ENCODE data around the gene HEPACAM2. TPM values are rescaled to one million over a fixed set of nuclear protein-coding genes. Genes with fewer than 3 reads are reported as not detected.

HEPACAM2 gene
- total RNA-seq, 1 experiment from 2014 or later = not detected

GRCh38 chr7:93238748-93239147, 12.5 kb upstream of the HEPACAM2 start:
- Mint-ChIP-seq H3K36me3 (ENCODE audit: insufficient read depth in 1 of 3, low read depth in 3 of 3) (no peaks in the 10 kb centered on the region), H3K4me3 (no peak overlapping the region), H3K4me1 (no peaks in the 10 kb centered on the region), H3K27me3 (ENCODE audit: low read depth) (no peaks in the 10 kb centered on the region), H3K27ac (peak overlapping the region in 1 of 3 experiments; percentile 10; a peak in 2 of 7 replicates), H3K9me3 (no peaks in the 10 kb centered on the region)
- Histone ChIP-seq H2BK20ac (ENCODE audit: low read depth, low read length, poor library complexity, severe bottlenecking) (no peak overlapping the region), H2BK120ac (ENCODE audit: low read depth, low read length, poor library complexity, severe bottlenecking) (no peak overlapping the region), H3K9ac (ENCODE audit: extremely low read depth, insufficient read length, low read length) (no peak overlapping the region), H4K20me1 (ENCODE audit: control insufficient read depth, insufficient read depth, insufficient read length) (no peaks in the 10 kb centered on the region), H4K5ac (ENCODE audit: insufficient read length, low read depth, low read length) (no peak overlapping the region), H4K8ac (replicated peaks; ENCODE audit: insufficient read length, low read depth, low read length) (no peak overlapping the region), H3K4ac (ENCODE audit: low read depth, low read length) (no peak overlapping the region), H3K14ac (ENCODE audit: insufficient read depth, low read length) (no peak overlapping the region), H3K27ac (ENCODE audit: insufficient read length, low read depth, low read length) (no peak overlapping the region), H2AK5ac (ENCODE audit: insufficient read length, low read length) (no peak overlapping the region), H3K79me2 (ENCODE audit: insufficient read depth, low read length) (no peaks in the 10 kb centered on the region), H3K4me2 (ENCODE audit: insufficient read depth, insufficient read length, low read length) (no peak overlapping the region), H3K79me1 (ENCODE audit: insufficient read depth, low read depth, low read length, poor library complexity, severe bottlenecking) (peaks cover 3% of the 10 kb centered on the region), H3K56ac (ENCODE audit: insufficient read length, low read depth, low read length) (no peak overlapping the region), H3K4me1 (ENCODE audit: insufficient read depth, low read length) (no peaks in the 10 kb centered on the region), H2BK5ac (ENCODE audit: insufficient read length, low read length) (no peak overlapping the region), H3K23ac (ENCODE audit: insufficient read length, low read depth, low read length) (no peak overlapping the region), H4K91ac (ENCODE audit: insufficient read length, low read depth, low read length) (no peak overlapping the region), H3K27me3 (ENCODE audit: insufficient read depth, low read length) (no peaks in the 10 kb centered on the region), H3K9me3 (ENCODE audit: control insufficient read depth, low read depth, low read length) (no peaks in the 10 kb centered on the region), H2BK15ac (ENCODE audit: low read depth, low read length) (no peak overlapping the region), H3K23me2 (ENCODE audit: insufficient read length, low read depth, low read length, poor library complexity, severe bottlenecking) (no peaks in the 10 kb centered on the region), H2AFZ (ENCODE audit: low read length) (no peak overlapping the region), H3K18ac (ENCODE audit: insufficient read length, low read depth, low read length) (no peak overlapping the region), H3T11ph (ENCODE audit: low read length) (no peak overlapping the region), H2BK12ac (ENCODE audit: insufficient read length, low read depth, low read length) (no peak overlapping the region)
- WGBS (ENCODE audit: extremely low coverage, insufficient read length, low lambda C conversion rate) = no CpG with 5 or more reads among the region's 2 CpGs
- no peak for TF ChIP-seq CTCF (conservative IDR thresholded peaks at IDR 0.05)
- DNase-seq = no peak
